Stimulated activated CD8-positive, alpha-beta memory T cell treated with anti-CD3 and anti-CD28 coated beads, Interleukin-2, amount 100 ng/mL, for 1 hour (primary cell): ENCODE data around the gene RBM20.

ENCODE experiments used
- DNase-seq, 2 donors: peaks; one replicate each; pipeline ENCODE4 v3.0.0-alpha.2; 2020; ENCODE audit warnings: low read depth in 2 of 2

RBM20 gene

GRCh38 chr10:110834629-110835301 lies 190.6 kb downstream of the RBM20 start:
- no peak for DNase-seq

- no peak for DNase-seq
Measured at GRCh38 chr10:110835841-110836240, 191.7 kb downstream of the RBM20 start.

DNA sequence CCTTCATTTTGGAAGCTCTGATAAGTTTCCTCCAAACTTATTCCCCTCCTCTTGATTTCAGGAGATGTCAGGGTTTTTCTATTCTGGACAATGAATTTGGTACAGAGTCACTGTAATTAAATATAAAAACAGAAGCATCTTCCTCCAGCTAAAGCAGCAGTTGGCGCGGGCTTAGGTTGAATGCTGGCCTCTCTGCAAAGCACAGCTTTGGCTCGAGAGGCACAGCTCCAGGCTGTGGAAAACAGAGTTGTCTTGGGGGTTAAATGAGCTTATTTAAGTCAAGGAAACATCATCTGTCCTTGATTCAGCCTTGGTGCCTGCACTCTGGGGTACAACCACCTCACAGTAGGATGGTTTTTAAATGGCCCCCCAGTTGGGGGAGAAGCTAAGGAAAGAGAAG lies 192.6 kb downstream of the RBM20 start:
- no peak for DNase-seq

DNA sequence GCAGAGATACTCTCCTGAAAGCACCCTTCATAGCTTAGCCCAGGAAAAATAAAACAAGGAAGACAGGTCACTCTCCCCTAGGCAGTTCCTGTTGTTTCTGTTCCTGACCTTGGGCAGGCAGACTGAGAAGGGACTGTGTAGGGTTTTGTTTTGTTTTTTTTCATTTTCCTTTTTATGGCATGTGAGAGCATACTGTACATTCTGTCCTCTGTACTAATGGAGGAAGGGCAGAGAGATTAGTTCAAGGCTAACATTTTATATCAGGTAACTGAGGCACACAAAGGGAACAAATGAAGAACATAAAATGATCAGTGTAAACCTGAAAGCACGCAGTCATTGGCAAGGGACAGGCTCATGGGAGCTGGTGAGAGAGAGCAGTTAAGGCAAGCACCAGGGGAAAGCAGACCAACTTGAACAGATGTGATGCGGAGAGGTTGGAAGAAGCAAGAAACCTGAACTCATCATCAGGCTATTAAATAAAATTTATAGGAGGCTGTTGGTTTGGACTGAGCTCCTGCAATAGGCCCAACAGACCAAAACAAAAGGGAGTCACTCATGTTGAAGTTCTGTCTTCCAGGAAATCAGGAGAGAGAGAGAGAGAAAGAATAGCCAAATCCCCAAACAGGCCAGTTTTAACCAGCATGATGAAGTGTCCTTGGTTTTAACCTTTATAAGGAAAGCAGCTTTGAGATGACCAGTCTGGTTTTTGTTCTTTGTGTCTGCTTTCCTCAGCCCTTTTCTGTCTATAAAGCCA lies 193.5 kb downstream of the RBM20 start:
- no peak for DNase-seq

DNA sequence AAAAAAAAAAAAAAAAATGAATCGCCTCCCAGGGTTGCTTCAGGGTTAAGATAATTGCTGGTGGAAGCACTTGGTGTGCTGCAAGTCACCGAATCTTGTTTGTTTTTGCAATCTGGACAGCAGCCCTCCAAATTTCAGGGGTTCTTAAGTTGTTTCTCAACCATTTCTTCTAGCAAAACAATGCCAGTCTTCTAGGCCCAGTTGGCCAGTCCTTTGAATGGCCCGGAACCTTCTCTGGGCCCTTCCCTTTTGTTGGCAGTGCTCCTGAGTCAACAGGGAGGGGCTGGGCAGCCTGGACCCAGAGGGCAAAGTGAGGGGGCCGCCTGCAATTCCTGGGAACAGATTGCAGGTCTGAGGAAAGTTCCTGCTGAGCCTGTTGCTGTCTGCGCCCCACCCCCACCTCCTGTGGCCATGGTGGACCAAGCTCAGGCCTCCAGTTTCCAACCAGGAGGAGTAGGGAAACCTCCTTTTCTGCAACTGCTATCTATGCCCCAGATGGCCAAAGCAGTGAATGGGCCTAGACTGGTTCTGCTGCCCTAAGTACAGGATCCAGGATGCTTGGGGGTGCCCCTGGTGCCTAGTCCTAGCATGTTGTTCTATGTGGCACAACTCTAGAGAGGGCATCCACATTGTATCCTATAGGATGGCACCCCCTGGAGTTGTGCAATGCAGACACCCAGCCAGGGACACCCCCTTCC lies 196.2 kb downstream of the RBM20 start:
- DNase-seq: no peak

- no peak for DNase-seq
Measured at GRCh38 chr10:110840923-110841428, 196.8 kb downstream of the RBM20 start.

- no peak for DNase-seq
Measured at GRCh38 chr10:110841767-110842267, 197.7 kb downstream of the RBM20 start.

GRCh38 chr10:110842326-110842904 lies 198.3 kb downstream of the RBM20 start:
- no peak for DNase-seq

GRCh38 chr10:110843031-110843430 lies 198.9 kb downstream of the RBM20 start:
- DNase-seq: no peak

DNA sequence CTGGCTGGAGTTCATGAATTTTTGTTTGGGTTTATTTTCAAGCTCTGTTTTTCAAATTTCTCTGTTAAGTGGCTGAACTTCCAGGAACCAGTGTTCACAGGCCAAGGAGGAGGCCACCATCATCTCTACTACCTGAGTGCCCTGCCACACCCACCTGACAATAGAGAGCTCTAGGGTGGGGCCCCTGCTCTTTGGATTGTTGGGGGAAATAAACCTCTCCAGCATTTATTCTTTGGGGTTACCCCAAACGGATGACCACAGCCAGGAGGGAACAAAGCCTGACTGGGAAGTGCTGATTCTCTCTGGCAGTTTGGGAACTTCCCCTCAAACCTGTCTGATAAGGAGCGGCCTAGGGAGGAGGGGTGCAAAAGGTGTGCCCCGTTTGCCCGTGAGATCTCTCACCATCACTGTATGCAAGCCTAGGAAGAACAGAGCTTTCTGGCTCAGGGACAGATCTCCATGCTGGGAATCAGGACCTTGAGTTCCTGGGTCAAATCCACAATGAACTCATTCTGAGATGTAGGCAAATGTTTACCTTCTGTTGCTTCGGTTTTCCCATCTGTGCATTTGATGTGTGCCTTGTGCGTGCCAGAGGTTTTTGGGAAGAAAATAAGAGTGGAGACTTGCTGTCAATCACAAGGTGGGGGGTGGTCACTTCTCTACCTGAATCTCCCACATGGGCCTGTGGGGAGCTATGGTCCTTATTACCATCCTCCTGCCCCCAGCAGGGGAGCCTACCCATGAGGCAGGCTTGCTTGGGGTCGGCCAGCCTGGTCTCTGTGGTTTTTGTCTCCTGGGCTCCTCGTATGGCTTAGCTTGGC lies 199.9 kb downstream of the RBM20 start:
- no peak for DNase-seq

- DNase-seq: no peak
Measured at GRCh38 chr10:110844617-110844881, 200.4 kb downstream of the RBM20 start.

DNA sequence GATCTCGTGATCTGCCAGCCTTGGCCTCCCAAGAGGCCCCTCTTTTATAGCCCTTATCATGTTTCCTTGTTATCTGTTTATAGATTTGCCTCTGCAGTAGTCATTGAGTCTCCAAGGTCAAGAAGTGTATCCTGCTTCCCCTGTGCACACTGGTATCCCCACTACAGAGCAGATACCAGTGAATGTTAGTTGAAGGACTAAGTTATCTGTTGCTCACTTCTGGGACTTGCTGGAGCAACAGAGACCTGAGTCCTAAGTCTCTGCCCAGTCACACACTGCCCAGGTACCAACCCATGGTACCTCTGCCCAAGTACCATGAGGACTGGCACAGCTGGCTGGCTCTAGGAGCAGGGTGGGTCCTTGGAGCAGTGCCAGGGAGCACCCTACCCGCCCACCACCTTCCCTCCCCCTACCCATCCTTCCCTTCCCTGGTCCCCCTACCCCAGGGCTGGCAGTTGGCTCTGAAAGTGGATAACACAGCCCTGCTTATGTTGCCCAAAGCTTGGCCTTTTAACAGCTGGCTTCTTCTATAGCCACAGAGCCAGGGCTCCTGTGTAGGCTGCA lies 201.1 kb downstream of the RBM20 start:
- DNase-seq: no peak

DNA sequence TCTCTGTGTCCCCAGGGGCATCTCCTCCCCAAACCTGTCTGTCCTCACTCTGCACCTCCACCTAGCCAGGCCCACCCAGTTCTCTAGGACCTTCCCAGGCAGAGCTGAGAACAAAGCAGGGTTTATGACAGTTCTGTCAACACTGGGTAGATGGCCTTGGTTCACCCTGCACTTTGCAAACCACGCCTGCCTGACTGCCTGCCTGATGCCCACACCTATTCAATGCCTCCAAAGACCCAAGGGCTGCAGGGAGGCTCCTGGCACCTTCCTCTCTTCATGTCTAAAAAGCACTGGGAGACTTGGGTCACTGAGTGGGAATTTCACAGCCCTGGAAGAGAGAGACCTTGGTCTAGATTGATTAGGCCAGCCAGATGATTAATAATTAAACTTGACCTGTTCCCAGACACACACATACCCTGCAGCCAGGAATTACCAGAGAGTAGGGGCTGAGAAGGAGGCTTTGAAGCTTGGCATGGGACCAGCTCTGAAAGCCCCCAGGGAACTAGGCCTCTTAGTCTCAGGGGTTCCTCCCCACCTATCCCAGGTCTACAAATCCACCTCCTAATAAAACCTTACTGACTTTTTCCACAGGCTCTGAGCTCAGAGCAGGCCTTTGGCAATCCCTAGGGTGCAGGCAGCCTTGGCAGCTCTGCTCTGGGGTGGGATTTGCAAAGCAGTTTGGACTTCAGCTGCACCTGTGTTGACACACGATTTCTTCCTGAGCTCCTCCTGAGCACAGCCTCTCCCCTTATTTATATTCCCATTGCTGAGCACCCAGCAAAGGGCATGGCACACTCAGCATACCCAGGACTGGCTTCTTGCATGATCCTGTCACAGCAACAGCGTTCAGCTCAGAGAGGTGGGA lies 201.9 kb downstream of the RBM20 start:
- DNase-seq: no peak

DNA sequence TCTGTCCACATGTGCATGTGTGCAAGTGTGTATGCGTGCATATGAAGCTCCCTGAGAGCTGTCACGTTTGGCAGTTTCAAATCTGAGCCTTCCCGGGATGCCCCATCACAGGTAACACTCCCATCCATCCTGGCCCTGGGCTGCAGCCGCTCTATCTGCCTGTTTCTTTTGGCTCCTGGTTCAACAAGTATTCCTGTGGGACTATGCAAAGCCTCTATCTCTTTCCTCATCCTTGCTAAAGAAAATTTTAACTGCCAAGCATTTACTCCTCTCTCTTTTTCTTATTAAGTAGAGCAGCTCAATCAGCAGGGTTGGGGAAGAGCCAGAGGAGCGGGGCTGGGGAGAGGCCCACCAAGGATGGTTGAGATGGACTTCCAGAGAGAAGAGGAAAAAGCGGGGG lies 203.2 kb downstream of the RBM20 start:
- DNase-seq: no peak

DNA sequence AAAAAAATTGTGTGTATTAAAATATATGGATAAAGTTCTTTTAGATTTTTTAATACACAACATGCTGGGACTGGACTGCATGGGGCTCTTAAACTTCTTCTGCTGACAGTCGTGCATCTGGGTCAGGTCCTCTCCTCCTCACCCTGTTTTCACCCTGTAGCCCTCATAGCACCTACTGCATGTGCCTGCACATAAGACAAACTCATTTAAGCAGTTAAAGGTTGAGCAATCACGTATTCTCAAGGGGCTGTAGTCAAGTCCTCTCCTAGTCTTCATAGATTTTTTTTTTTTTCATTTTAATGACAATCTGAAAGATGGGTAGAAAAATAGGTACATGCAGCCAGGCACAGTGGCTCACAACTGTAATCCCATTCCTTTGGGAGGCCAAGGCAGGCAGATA lies 204.0 kb downstream of the RBM20 start:
- no peak for DNase-seq

DNA sequence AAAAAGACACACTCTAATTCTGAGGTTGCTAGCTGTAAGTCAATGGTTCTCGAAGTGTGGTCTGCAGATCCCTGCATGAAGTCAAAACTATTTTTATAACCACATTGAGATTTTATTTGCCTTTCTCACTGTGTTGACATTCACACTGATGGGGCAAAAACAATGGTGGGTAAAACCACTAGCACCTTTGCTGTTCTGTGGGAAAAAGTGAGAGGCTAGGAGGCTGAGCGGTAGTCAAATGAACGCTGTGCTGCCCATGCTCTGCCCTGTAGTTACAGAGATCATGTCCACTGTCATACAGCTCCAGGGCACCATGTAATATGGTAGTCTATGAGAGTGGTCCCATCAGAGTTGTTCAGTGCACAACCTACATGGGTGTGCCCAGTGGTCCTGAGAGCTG lies 206.0 kb downstream of the RBM20 start:
- no peak for DNase-seq

DNA sequence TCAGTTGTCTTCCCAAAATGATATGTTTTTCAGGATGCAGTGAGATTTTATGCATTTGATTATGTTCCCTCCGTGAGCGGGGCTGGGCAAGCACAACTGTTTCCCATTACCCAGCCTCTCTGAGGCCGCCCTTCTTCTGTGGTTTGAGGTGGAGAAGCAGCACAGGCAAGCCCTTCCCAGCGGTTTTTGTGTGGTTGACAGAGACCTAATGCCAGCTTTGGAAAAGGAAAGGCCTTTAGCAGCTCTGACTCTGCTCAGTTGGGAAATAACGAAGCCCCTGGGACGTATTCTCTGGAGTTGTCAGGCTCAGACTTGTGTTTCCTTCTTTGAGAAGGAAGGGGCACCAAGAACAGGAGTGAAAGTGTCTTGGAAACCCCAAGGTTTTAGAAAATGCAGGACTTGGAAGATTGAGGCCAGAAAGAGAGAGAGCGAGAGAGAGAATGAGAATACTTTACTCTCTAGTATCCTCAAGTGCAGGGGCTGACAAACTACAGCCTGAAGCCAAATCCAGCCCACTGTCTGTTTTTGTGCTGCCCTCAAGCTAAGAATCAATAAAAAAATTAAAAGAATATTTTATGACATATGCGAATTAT lies 207.0 kb downstream of the RBM20 start:
- DNase-seq: no peak

GRCh38 chr10:110852255-110852896 lies 208.2 kb downstream of the RBM20 start:
- DNase-seq: no peak

- no peak for DNase-seq
Measured at GRCh38 chr10:110852947-110853346, 208.8 kb downstream of the RBM20 start.
